GM19043 (cell line): Measurements from ENCODE around the gene EFHC1.
"Not testable (repeated sequence)": the region's sequence is repeated elsewhere in the genome, so short reads cannot be mapped to it uniquely, and the experiment has no call there.

Source experiments
- ATAC-seq: cut with Tn5 transposase; IDR thresholded peaks from one replicate; pipeline ENCODE4 v1.9.1; 2021; ENCODE audit warnings: low read depth; ENCODE audit not compliant: unreplicated experiment

EFHC1 gene

DNA sequence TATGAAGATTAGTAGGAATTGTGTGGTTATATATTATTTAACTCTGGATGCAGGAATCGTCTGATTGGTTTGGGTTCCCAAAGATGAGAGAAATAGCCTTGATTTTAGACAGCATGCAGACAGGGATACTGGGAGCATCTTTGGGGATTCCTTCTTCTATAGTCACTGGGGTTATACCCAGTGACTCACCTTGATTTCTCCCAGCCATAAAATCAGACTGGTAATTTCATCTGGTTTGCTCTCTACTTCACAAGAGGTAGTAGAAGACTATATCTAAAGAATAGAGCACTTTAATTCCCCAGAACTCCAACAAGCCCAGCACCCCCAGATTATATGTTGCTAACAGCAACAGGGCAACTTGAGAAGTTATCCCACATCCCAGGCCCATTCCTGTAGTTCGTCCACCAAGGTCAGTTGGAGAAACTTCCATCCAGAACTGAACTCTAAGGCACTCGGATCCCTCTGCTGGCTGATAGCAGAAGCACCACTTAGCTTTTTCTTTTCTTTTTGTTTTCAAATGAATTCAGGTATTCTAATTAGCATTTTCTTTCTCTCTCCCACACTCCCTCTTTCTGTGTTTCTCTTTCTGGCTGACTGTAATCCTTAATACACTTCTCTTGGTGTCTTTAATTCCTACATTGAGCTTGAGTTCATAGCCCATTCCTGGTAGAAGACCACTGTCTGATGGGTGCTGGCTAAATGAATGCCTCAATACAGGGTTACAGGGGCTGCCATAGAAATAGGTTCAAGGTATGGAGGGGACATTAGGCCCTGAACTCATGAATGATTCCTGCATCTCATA is 20.4 kb upstream of the EFHC1 start:
- peak; percentile 44 for ATAC-seq

DNA sequence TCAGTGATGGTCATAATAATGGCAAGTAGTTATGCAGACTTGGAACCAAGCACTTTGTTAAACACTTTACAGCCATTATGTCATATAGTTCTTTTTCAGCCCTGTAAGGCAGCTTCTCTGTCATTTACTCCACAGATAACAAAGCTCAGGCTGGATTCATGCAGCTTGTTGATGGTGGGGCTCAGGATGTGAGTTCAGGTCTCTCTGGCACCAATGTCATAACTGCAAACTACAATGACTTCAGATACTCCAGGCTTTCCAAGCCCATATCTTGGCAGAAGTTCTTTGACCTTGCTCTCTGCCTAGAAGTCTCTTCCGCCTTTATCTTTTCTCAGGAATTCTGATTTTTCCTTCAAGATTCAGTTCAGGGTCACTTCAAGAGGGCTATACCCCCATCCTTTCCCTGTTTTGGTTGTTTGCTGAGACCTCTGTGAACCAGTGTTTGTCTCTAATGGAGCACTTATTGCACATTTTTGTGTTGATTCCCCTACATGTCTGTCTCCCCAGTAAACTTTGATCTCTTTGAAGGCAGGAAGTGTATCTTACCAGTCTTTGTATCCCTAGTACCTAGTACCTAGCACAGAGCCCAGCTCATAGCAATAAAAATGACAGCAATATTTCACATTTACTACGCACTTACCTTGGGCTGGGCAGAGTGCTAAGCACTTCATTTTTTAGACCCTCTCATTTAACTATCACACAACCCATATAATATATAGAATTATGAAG is 19.7 kb upstream of the EFHC1 start:
- no peak for ATAC-seq

DNA sequence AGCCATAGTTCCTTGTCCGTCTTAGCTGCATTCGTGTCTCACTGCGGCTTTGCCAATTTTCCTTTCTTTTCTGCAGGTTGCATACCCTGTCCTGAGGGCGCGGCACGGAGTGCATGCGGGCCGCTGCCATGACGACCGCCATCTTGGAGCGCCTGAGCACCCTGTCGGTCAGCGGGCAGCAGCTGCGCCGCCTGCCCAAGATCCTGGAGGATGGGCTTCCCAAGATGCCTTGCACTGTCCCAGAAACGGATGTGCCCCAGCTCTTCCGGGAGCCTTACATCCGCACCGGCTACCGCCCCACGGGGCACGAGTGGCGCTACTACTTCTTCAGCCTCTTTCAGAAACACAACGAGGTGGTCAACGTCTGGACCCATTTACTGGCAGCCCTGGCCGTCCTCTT is 17.1 kb upstream of the EFHC1 start:
- no peak for ATAC-seq

DNA sequence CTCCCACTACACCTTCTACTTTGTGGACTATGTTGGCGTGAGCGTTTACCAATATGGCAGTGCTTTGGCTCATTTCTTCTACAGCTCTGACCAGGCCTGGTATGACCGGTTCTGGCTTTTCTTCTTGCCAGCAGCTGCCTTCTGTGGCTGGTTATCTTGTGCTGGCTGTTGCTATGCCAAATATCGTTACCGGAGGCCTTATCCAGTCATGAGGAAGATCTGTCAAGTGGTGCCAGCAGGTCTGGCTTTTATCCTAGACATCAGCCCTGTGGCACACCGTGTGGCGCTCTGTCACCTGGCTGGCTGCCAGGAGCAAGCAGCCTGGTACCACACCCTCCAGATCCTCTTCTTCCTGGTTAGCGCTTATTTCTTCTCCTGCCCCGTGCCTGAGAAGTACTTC is 16.5 kb upstream of the EFHC1 start:
- ATAC-seq, result no peak

DNA sequence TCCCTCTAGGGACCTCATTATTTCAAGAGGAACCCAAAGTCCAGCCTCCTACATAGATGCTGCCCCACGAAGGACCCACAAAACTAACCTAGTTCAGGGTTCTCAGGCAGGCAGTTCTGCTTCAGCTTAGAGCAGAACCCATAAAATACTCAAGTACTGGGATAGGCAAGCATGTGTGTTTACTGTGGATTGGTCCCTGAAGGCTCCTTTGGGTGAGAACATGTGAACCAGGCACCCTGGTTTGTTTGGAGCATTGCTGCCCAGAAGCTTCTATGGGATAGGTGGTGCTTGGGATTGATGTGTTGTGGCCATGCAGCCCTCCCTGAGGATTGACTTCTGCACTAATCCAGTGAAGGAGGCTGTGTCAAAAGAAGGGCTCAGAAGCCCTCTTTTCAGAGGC is 14.9 kb upstream of the EFHC1 start:
- no peak for ATAC-seq

DNA sequence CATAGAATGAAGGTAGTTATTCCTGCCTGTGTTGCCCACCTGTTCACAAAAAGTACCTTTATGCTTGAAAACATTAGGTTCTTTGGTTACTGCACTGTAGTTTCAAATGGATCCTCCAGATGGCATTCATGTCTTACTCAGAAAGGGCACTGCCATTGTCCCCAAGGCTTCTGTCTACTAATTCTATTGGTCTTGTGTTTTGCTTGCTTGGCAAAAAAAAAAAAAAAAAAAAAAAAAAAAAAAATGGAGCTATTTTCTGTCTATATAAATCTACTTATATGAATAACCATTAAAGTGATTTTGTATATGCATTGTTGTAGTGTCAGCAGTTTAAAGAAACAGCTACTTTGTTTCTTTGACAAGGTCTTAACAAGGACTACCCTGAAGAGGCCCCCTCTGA is 12.7 kb upstream of the EFHC1 start:
- peak; percentile 54 for ATAC-seq

DNA sequence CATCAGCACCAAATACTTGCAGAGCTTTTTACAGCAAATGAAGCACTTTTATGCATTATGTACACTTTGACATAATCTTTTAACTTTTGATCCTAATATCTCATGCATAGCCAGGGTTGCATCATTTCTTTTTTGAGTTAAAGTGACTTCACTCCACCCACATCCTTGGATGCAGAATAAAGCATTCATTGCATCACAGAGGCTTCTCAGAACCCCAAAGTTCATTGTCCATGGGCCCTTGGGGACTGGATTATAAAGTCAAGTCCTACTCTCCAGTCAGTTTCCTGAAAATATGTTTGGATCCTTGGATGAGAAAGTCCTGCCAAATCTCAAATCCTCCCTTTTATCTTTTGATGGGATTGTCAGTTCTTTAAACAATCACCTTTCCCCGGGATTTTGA is 10.6 kb upstream of the EFHC1 start:
- no peak for ATAC-seq

DNA sequence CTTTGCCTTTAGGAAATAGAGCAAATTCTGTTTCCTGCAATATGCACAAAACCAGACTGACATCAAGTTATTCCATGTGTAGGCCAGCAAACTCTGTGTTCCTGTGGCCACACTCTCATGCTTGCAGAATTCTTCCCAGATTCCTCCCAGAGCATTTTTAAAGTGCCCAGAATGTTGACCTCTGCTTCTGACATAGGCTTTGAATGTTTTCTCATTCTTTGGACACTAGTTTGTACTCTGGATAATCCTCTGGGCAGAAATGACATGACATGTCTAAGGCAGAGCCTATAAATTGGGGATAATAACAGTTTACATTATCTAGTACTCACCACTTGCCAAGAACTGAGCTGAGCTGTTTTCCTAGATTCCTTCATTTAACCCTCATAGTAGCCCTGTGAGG is 9.2 kb upstream of the EFHC1 start:
- ATAC-seq, result no peak

DNA sequence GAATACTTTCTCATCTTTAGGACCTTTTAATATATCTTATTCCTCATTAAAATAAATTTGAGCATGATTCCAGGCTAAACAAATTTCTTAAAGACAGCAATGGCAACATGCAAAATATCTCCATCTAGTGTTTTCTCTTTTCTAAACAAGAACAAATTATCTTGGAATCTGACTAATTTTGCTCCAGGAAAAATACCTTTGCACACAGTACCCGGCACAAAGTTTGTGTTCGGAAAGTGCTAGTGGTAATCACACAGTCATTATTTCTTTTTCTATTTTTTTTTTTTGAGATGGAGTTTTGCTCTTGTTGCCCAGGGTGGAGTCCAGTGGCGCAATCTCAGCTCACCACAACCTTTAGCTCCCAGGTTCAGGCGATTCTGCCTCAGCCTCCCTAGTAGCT is 8.2 kb upstream of the EFHC1 start:
- ATAC-seq, result no peak

DNA sequence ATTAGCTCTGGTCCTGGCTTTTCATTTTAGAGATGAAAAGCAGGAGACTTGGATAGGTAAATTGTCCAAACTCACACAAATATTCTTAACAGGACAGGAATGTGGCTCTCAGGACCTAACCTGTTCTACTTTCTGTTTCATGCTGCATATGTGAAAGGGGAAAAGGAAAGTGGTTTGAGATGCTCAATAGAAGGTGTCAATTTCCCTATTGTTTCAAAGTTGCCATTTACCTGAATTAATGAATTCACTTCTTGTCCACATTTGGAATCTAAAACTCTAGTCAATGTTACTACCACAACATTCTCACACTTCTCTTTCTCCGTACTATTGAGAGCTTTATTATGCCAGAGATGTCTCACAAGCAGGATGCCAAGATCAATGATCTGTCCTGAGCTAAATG is 4.8 kb upstream of the EFHC1 start:
- no peak for ATAC-seq

DNA sequence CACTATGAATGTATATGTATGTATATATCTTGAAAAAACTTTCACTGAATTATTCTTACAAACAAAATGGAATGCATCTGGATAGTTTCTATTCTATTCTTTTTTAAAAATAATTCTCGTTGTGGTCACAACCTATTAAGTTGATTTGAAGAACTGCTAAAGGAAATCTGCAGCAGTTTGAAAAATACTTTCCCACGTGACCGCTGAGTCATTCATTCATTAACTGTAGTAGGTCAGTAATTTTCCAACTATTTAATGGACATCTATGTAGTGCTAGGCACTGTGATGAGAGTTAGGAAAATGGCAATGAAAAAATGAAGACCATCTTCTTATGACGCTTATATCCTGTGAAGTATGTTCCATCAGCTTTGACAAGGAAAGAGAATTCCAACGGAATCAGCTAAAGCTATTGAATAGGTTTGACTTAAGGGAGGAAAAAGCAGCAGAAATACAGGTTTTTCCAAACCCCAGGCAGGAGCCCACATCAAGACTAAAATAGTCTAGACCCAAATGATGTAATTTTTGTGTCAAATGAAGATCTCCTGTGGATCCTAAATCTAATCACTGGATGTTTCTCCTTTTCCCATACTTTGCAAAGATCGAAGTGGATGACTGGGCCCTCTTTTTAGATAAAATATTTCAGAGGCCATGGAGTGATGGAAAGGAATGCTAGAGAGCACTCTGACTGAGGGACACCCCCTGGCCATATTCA is 4.1 kb upstream of the EFHC1 start:
- ATAC-seq, result no peak

DNA sequence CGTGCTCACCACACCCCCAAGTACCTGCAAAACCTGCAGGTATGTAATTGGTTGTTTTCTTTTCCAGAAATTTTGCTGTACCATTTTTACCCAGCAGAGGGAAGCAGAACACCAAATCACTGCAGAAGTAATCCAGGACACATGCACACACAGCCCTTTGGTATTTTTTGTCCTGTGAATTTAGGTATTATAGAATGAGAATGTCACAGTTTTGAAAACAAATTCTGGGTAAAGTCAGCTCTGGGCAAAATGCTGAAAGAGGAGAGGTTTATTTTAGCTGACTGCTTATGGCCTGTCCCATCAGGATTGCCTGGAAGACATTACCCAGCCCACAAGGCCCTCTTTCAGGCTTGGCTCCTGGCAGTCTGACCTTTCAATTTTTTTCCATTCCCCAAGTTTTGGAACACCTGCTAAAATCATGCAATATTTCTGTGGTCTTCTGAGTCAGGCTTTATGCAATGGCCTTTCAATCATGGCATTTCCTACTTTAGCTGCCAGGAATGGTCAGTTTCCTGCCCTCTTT is 3.5 kb upstream of the EFHC1 start:
- ATAC-seq, result no peak

DNA sequence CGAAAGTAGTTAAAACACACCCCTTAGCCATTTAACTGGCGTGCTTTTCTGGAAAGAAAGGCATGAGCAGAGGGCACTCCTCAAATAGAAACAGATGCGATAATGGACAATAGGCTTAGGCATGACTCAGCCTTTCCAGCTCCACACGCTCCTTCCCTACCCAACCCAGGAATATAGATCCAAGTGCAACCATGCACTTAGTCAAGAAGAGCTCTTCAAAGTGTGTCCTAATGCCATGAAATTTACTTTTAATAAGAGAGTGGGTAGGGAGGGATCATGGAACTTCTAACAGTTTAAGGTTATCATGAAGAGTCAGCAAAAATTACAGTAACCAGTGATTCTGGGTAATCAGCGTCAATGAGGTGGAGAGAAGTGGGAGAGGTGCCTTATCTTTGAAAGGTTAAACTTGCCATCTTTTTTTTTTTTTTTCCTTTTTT is 2.4 kb upstream of the EFHC1 start:
- ATAC-seq, result no peak

DNA sequence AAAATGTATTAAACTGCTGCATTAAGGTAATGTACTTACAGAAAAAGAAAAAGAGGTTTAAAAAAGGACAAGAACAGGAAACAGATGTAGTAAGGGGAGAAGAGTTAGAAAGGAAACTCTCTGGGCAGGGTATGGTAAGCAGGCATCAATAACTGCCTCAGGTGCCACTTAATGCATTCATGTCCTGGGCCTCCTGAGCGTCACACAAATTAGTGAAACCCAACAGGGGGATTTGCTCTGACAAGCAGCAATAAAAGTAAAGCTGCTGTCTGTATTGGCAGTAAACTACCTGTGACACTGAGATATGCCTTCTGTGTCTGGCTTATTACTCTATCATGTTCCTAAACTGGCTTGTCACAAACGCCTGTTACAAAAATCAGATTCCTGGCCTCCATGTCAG is 1.5 kb upstream of the EFHC1 start:
- ATAC-seq, result no peak

DNA sequence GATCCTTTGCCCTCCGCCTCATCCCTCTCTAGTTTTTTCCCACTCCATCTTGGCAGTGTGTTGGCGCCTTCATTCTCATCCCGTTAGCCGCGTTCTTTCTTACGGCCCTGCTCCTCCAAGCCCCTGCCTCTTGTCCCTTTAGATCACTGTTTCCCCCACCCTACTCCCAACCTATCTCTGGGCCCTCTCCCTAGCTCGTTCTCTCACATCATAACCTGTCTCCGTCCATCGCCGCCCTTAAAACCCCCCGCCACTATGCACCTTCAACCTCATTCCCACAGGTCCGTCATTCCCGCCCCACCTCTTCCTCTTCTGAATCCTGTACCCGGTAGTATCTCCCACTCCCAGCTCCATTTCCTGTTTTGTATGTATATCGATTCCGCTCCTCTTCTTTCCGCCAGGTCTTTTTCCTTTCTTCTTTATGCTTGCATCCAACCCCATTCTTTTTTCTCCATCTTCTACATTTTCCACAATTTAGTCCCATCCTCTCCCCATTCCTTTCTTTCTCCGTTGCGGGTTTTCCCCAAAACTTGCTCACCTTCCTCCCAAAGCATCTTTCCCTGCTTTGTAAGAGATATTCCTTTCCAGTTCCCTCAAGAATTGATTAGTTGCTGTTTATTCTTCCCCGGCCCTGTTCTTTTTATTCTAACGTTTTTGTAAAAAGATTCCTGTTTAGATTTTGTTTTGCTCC is 671 bp downstream of the EFHC1 start:
- no peak for ATAC-seq

DNA sequence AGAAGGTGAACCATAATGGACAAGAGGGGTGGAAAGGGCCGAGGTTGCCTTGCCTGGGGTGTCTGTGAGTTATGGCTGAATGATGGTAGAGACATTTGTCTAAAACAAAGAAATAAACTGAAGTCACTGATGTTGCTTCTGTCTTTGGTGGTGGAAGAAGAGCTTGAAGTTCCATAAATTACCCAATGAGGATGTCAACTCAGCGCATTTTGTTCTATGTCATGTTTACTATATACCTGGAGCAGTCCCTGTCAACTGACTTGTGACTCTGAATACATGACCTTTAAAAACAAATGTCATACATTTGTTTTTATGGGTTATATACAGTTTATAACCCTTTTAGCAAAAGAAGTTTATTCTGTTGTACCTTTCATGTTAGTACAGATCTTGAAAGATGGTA is 2.0 kb downstream of the EFHC1 start:
- no peak for ATAC-seq

DNA sequence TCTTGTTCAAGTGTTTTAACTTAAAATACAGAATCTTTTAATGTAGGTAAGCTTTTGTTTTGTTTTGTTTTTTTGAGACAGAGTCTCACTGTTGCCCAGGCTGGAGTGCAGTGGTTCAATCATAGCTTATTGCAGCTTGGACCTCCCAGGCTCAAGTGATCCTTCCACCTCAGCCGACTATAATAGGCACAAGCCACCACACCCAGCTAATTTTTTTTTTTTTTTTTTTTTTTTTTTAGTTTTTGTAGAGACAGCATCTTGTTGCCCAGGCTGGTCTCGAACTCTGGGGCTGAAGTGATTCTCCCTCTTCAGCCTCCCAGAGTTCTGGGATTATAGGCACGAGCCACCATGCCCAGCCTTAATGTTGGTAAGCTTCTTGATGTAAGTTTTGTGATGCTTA is 3.3 kb downstream of the EFHC1 start:
- no peak for ATAC-seq

DNA sequence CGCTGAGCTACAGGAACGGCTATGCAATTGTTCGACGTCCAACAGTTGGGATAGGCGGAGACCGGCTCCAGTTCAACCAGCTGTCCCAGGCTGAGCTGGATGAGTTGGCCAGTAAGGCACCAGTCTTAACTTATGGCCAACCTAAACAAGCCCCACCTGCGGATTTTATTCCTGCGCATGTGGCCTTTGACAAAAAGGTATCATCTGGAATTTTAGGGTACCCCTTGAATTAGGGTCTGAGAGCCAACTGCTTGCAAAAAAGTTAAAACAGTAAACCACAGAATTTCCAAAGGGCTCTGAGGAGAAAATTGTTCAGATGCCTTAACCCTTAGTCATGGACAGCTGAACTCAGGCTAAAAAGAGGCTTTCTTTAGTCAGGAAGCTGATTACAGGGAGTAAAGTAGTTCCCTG is 3.8 kb downstream of the EFHC1 start:
- ATAC-seq, result no peak

DNA sequence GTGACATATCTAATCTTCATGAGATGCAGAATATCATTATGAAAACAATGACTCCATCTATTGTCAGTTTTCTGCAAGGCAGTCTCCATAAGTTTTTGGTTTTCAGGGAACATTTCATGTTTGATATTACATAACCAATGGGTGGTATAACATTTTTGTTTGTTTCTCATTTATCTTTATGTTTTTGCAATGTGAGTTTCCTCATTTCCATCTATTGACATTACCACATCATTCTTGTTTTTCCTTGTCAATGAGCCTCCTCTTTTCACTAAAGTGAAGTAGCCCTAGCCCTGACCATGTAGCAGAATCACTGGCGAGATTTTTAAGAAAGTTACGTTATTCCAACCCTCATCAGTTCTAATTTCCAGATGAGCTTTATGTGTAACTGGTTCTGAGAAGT is 4.4 kb downstream of the EFHC1 start:
- no peak for ATAC-seq

DNA sequence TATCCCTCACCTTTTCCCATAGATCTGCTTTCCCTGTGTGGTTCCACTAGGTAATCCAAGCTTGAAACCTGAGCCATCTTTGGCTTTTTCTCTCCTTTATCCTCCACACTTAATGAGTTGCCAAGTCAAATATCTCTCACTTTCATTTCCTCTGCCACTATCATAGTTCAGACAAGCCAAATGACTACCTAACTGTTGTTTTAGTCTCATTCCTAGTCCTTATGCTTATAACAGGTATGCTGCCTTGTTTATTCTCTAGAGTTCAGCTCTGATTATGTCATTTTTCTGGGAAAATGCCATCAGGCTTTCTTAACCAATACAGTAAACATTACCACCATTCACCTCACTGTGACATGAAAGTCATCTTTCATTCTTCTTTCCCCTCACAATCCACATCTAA is 6.5 kb downstream of the EFHC1 start:
- ATAC-seq, result no peak

DNA sequence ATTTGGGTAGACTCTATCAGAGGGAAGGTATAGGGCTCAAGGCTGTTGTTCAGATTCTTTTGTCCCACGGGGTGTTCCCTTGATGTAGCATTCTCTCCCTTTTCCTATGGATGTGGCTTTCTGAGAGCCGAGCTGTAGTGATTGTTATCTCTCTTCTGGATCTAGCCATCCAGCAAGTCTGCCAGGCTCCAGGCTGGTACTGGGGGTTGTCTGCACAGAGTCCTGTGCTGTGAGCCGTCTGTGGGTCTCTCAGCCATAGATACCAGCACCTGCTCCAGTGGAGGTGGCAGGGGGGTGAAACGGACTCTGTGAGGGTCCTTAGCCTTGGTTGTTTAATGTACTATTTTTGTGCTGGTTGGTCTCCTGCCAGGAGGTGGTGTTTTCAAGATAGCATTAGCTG is 13.2 kb downstream of the EFHC1 start:
- not testable (repeated sequence) for ATAC-seq
